Ovary (tissue), 9 donors: ENCODE results near the gene DTD1. TPM values are rescaled to one million over a fixed set of nuclear protein-coding genes. Genes with fewer than 3 reads are reported as not detected.

Experiments
- DNase-seq, 5 donors: peaks; one replicate each; pipeline ENCODE4 v3.0.0-alpha.2; 2019 to 2020
- H3K27ac ChIP-seq, 2 donors: fragments of 200-600 bp; one replicate each; pipeline versions ENCODE4 v1.5.1 to v1.8.0; 2019 to 2022
- H3K27me3 ChIP-seq: fragments of 200-600 bp; one replicate; pipeline ENCODE4 v1.8.0; 2022
- H3K36me3 ChIP-seq: fragments of 200-600 bp; sonication (generic); one replicate; pipeline ENCODE4 v1.5.1; 2019
- H3K4me1 ChIP-seq: one replicate; pipeline ENCODE4 v1.8.1; 2013; ENCODE audit warnings: mild to moderate bottlenecking, moderate library complexity; ENCODE audit not compliant: insufficient read depth
- H3K4me3 ChIP-seq: fragments of 200-600 bp; sonication (generic); one replicate; pipeline ENCODE4 v1.5.1; 2017
- H3K9me3 ChIP-seq, 2 donors: fragments of 200-600 bp in 1 of 2; sonication (generic) in 1 of 2; one replicate each; pipeline versions ENCODE4 v1.5.1 to v1.8.1; 2013 to 2019; ENCODE audit warnings: mild to moderate bottlenecking in 1 of 2, moderate library complexity in 1 of 2
- CTCF ChIP-seq, 3 donors: fragments of 450-650 bp in 2 of 3; fragments of 200-600 bp in 1 of 3; IDR thresholded peaks; one replicate each; pipeline versions ENCODE4 v1.5.1 to v1.8.0; 2016 to 2022; ENCODE audit warnings: antibody characterized with exemption in 3 of 3, mild to moderate bottlenecking in 1 of 3
- EP300 ChIP-seq: sonication (generic); formaldehyde crosslinking; IDR thresholded peaks from one replicate; pipeline ENCODE4 v1.6.1; 2017; ENCODE audit warnings: antibody characterized with exemption
- POLR2A ChIP-seq: fragments of 450-650 bp; IDR thresholded peaks from one replicate; pipeline ENCODE4 v1.6.1; 2017; ENCODE audit warnings: antibody characterized with exemption, mild to moderate bottlenecking, moderate library complexity
- WGBS, 3 donors: extraction: QIAGEN DNeasy Blood & Tissue Kit in 1 of 3; methylation state at CpG; one replicate each; pipeline versions ENCODE4 v1.1.5 to v1.1.7; 2013 to 2017; 5-methylcytosine and 5-hydroxymethylcytosine counted together
- intact Hi-C, 4 donors: fragments of 100-400 bp; cut with DNase I; formaldehyde crosslinking; loops; one replicate each; pipeline versions ENCODE4 v1.11.0 to v1.15.1; 2022 to 2023
- polyA plus RNA-seq, 2 donors: library from polyadenylated mRNA; stranded (reverse); fragments of 200-250 nt in 1 of 2; fragments of 350-450 nt in 1 of 2; fragmentation: Illumina TruSeq in 1 of 2; extraction: RNeasy Lipid Tissue Mini Kit (QIAGEN cat#74804) in 1 of 2; gene quantifications; one replicate each; pipeline ENCODE4 v1.2.3, GENCODE V29; 2013 to 2014
- total RNA-seq, 7 donors: library from RNA; depleted of rRNA in 2 of 7; stranded (reverse); fragments of >200 nt in 2 of 7; fragmentation: NEBNext Ultra II Directional in 3 of 7; extraction: Animal tissue kit (Norgen Biotek cat#: 25700) in 3 of 7; gene quantifications; one replicate each; pipeline versions ENCODE4 v1.1.0 to v1.2.4, GENCODE V29; 2016 to 2023
- donor health status: DM: no; HTN: no; CAD: no; lungs with moderate emphysema.
- donor health status: DM: no; HTN: no; CAD: no.
- donor health status: Bipolar disorder and iron deficiency.
- donor health status: DM: yes; HTN: yes; CAD: no.
- donor health status: DM: no; HTN: no; CAD: no.
- donor health status: DM: yes; HTN: yes; CAD: no.

DTD1 gene
- total and polyA plus RNA-seq, 9 donors, result 12.4 to 36.5 (median 22.7) TPM

GRCh38 chr20:18580012-18580411 lies 7.8 kb upstream of the DTD1 start:
- H3K4me1 ChIP-seq, result no peaks in the 10 kb centered on the region
- DNase-seq, result no peak
- TF ChIP-seq POLR2A, result no peak
- TF ChIP-seq CTCF (IDR thresholded peaks at IDR 0.05), result no peak
- no peak for TF ChIP-seq EP300
- no peak overlapping the region for H3K4me3 ChIP-seq
- no peaks in the 10 kb centered on the region for H3K36me3 ChIP-seq
- no peak overlapping the region for H3K27ac ChIP-seq
- H3K27me3 ChIP-seq, result no peaks in the 10 kb centered on the region
- intact Hi-C loops, result no loop called here
- no peaks in the 10 kb centered on the region for H3K9me3 ChIP-seq
- 90 to 96% (median 93%) methylated on average over 4 of the region's 4 CpGs for WGBS, 3 donors

- no peak for DNase-seq
- TF ChIP-seq CTCF (IDR thresholded peaks at IDR 0.05), result no peak
- no peak for TF ChIP-seq POLR2A
- no peak for TF ChIP-seq EP300
- no peaks in the 10 kb centered on the region for H3K27me3 ChIP-seq
- 87 to 93% (median 90%) methylated on average over 2 of the region's 2 CpGs for WGBS, 3 donors
- no peaks in the 10 kb centered on the region for H3K4me1 ChIP-seq
- intact Hi-C loops, result no loop called here
- H3K9me3 ChIP-seq, result no peaks in the 10 kb centered on the region
- H3K27ac ChIP-seq, result no peak overlapping the region
- H3K36me3 ChIP-seq, result no peaks in the 10 kb centered on the region
- no peak overlapping the region for H3K4me3 ChIP-seq
Observed at GRCh38 chr20:18585134-18585533, 2.7 kb upstream of the DTD1 start.

- intact Hi-C loops, result no loop called here
- WGBS, 3 donors, result 1 to 5% (median 3%) methylated on average over 18 of the region's 18 CpGs
- TF ChIP-seq POLR2A (no peak), EP300 (no peak), CTCF (IDR thresholded peaks at IDR 0.05) (no peak)
- Histone ChIP-seq H3K4me1 (no peaks in the 10 kb centered on the region), H3K27ac (peak overlapping the region in 1 of 2 donors; percentile 75), H3K9me3 (no peaks in the 10 kb centered on the region), H3K27me3 (no peaks in the 10 kb centered on the region), H3K4me3 (peak overlapping the region; percentile 64), H3K36me3 (no peaks in the 10 kb centered on the region)
- peak in 2 of 5 donors; percentile 31 to 39 for DNase-seq
Observed at GRCh38 chr20:18588574-18588933, 700 bp downstream of the DTD1 start.

- no peaks in the 10 kb centered on the region for H3K27me3 ChIP-seq
- WGBS, 3 donors, result 91 to 96% (median 94%) methylated on average over 8 of the region's 8 CpGs
- TF ChIP-seq POLR2A, result no peak
- no peak for TF ChIP-seq CTCF (IDR thresholded peaks at IDR 0.05)
- TF ChIP-seq EP300, result no peak
- no peak for DNase-seq
- H3K9me3 ChIP-seq, result no peaks in the 10 kb centered on the region
- H3K4me1 ChIP-seq, result no peaks in the 10 kb centered on the region
- intact Hi-C loops, result no loop called here
- no peak overlapping the region for H3K27ac ChIP-seq
- no peaks in the 10 kb centered on the region for H3K36me3 ChIP-seq
- H3K4me3 ChIP-seq, result no peak overlapping the region
Observed at GRCh38 chr20:18589941-18590674, 2.3 kb downstream of the DTD1 start.
